ENCODE results near the gene PBX3.

Gene PBX3

GRCh38 chr9:125969868-125970267, 222.7 kb downstream of the PBX3 start:
- Histone ChIP-seq H2AK5ac (ENCODE audit: low read length) (no peak overlapping the region), H4K5ac (ENCODE audit: low read length) (no peak overlapping the region), H3K4ac (ENCODE audit: low read depth, low read length) (no peak overlapping the region), H3K27ac (ENCODE audit: low read depth, low read length) (no peak overlapping the region), H2BK5ac (ENCODE audit: low read length) (no peak overlapping the region), H4K8ac (ENCODE audit: low read depth, low read length) (no peak overlapping the region), H3K18ac (ENCODE audit: low read length) (no peak overlapping the region), H3K23ac (ENCODE audit: low read length) (no peak overlapping the region), H3K4me1 (ENCODE audit: control insufficient read depth, low read depth, low read length) (no peaks in the 10 kb centered on the region), H2BK15ac (replicated peaks; ENCODE audit: low read depth) (no peak overlapping the region), H3K36me3 (ENCODE audit: control insufficient read depth, insufficient read depth, low read length) (no peaks in the 10 kb centered on the region), H3K79me2 (ENCODE audit: control insufficient read depth, insufficient read depth, low read length) (no peaks in the 10 kb centered on the region), H2BK120ac (ENCODE audit: low read depth, low read length) (no peak overlapping the region), H3K4me2 (ENCODE audit: low read length) (no peak overlapping the region), H3K9ac (ENCODE audit: low read length) (no peak overlapping the region), H3K4me3 (ENCODE audit: low read length) (no peak overlapping the region), H3K27me3 (ENCODE audit: insufficient read depth, low read length, poor library complexity) (no peaks in the 10 kb centered on the region), H3K79me1 (ENCODE audit: low read length) (no peaks in the 10 kb centered on the region), H3K56ac (ENCODE audit: low read length) (no peak overlapping the region)
- no CpG with 5 or more reads among the region's 5 CpGs for WGBS (ENCODE audit: extremely low coverage, insufficient coverage, low lambda C conversion rate)
- no peak for DNase-seq

DNA sequence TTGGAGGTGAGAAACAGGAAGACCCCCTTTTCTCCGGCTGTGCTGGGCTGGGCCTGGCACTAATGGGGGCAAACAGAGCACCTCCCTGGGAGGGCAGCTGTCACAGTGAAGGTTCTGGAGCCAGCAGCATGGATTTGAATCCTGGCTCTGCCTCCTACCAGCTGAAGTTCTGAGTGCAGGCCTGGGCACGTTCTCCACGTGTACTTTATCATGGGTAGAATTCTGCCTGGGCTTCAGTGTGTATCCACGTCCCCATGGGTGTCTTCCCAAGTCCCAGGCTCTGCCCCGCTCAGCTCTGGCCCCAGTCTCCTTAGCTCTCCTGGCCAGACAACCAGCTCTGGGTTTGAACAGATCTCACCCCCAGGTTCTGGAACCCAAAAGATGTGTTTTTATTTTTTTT, 223.2 kb downstream of the PBX3 start:
- Histone ChIP-seq H3K4me1 (ENCODE audit: control insufficient read depth, low read depth, low read length) (no peaks in the 10 kb centered on the region), H2BK120ac (ENCODE audit: low read depth, low read length) (no peak overlapping the region), H3K9ac (ENCODE audit: low read length) (no peak overlapping the region), H3K23ac (ENCODE audit: low read length) (no peak overlapping the region), H3K36me3 (ENCODE audit: control insufficient read depth, insufficient read depth, low read length) (no peaks in the 10 kb centered on the region), H3K27ac (ENCODE audit: low read depth, low read length) (no peak overlapping the region), H4K5ac (ENCODE audit: low read length) (no peak overlapping the region), H3K79me1 (ENCODE audit: low read length) (no peaks in the 10 kb centered on the region), H3K4ac (ENCODE audit: low read depth, low read length) (no peak overlapping the region), H3K4me3 (ENCODE audit: low read length) (no peak overlapping the region), H3K79me2 (ENCODE audit: control insufficient read depth, insufficient read depth, low read length) (no peaks in the 10 kb centered on the region), H2BK5ac (ENCODE audit: low read length) (no peak overlapping the region), H3K4me2 (ENCODE audit: low read length) (no peak overlapping the region), H2AK5ac (ENCODE audit: low read length) (no peak overlapping the region), H3K18ac (ENCODE audit: low read length) (no peak overlapping the region), H2BK15ac (replicated peaks; ENCODE audit: low read depth) (no peak overlapping the region), H3K27me3 (ENCODE audit: insufficient read depth, low read length, poor library complexity) (no peaks in the 10 kb centered on the region), H3K56ac (ENCODE audit: low read length) (no peak overlapping the region), H4K8ac (ENCODE audit: low read depth, low read length) (no peak overlapping the region)
- DNase-seq = no peak
- WGBS (ENCODE audit: extremely low coverage, insufficient coverage, low lambda C conversion rate) = no CpG with 5 or more reads among the region's 5 CpGs

DNA sequence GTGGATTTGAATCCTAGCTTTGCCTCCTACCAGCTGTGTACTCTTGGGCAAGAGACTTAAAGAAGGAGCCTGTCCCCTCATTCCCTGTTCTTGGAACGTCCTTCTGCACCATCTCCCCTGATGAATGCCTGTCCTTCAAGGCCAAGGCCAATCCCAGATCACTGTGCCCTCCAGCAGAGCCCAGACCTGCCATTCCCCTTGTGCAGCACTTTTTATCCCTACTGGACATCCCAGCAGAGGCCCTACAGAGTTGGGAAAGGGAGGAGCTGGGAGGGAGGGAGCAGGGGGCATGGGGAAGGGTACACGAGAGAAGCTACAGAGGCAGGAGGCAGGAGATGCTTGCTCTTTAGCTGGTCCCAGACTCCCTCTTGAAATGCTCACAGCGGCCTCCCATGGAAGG, 223.9 kb downstream of the PBX3 start:
- no CpG with 5 or more reads among the region's 3 CpGs for WGBS (ENCODE audit: extremely low coverage, insufficient coverage, low lambda C conversion rate)

GRCh38 chr9:125972012-125972729, 225.0 kb downstream of the PBX3 start:
- no CpG with 5 or more reads among the region's 12 CpGs for whole genome bisulfite sequencing (ENCODE audit: extremely low coverage, insufficient coverage, low lambda C conversion rate)
- Histone ChIP-seq H3K79me2 (ENCODE audit: control insufficient read depth, insufficient read depth, low read length) (no peaks in the 10 kb centered on the region), H3K18ac (ENCODE audit: low read length) (no peak overlapping the region), H3K4ac (ENCODE audit: low read depth, low read length) (no peak overlapping the region), H3K27ac (ENCODE audit: low read depth, low read length) (no peak overlapping the region), H3K4me3 (ENCODE audit: low read length) (no peak overlapping the region), H4K8ac (ENCODE audit: low read depth, low read length) (no peak overlapping the region), H3K79me1 (ENCODE audit: low read length) (no peaks in the 10 kb centered on the region), H2BK120ac (ENCODE audit: low read depth, low read length) (no peak overlapping the region), H3K4me2 (ENCODE audit: low read length) (no peak overlapping the region), H2AK5ac (ENCODE audit: low read length) (no peak overlapping the region), H4K5ac (ENCODE audit: low read length) (no peak overlapping the region), H3K4me1 (ENCODE audit: control insufficient read depth, low read depth, low read length) (no peaks in the 10 kb centered on the region), H3K36me3 (ENCODE audit: control insufficient read depth, insufficient read depth, low read length) (no peaks in the 10 kb centered on the region), H3K23ac (ENCODE audit: low read length) (no peak overlapping the region), H3K9ac (ENCODE audit: low read length) (no peak overlapping the region), H3K27me3 (ENCODE audit: insufficient read depth, low read length, poor library complexity) (no peaks in the 10 kb centered on the region), H3K56ac (ENCODE audit: low read length) (no peak overlapping the region), H2BK15ac (replicated peaks; ENCODE audit: low read depth) (no peak overlapping the region), H2BK5ac (ENCODE audit: low read length) (no peak overlapping the region)
- DNase-seq = peak; percentile 12

More for the DNA sequence above, 223.9 kb downstream of the PBX3 start:
- Histone ChIP-seq H2BK120ac (ENCODE audit: low read depth, low read length) (no peak overlapping the region), H3K4me3 (ENCODE audit: low read length) (no peak overlapping the region), H2AK5ac (ENCODE audit: low read length) (no peak overlapping the region), H3K18ac (ENCODE audit: low read length) (no peak overlapping the region), H3K4me1 (ENCODE audit: control insufficient read depth, low read depth, low read length) (no peaks in the 10 kb centered on the region), H2BK15ac (replicated peaks; ENCODE audit: low read depth) (no peak overlapping the region), H2BK5ac (ENCODE audit: low read length) (no peak overlapping the region), H3K4ac (ENCODE audit: low read depth, low read length) (no peak overlapping the region), H3K27ac (ENCODE audit: low read depth, low read length) (no peak overlapping the region), H3K27me3 (ENCODE audit: insufficient read depth, low read length, poor library complexity) (no peaks in the 10 kb centered on the region), H3K9ac (ENCODE audit: low read length) (no peak overlapping the region), H3K56ac (ENCODE audit: low read length) (no peak overlapping the region), H3K79me2 (ENCODE audit: control insufficient read depth, insufficient read depth, low read length) (no peaks in the 10 kb centered on the region), H3K36me3 (ENCODE audit: control insufficient read depth, insufficient read depth, low read length) (no peaks in the 10 kb centered on the region), H4K8ac (ENCODE audit: low read depth, low read length) (no peak overlapping the region), H3K23ac (ENCODE audit: low read length) (no peak overlapping the region), H4K5ac (ENCODE audit: low read length) (no peak overlapping the region), H3K4me2 (ENCODE audit: low read length) (no peak overlapping the region), H3K79me1 (ENCODE audit: low read length) (no peaks in the 10 kb centered on the region)
- DNase-seq = peak; percentile 19

DNA sequence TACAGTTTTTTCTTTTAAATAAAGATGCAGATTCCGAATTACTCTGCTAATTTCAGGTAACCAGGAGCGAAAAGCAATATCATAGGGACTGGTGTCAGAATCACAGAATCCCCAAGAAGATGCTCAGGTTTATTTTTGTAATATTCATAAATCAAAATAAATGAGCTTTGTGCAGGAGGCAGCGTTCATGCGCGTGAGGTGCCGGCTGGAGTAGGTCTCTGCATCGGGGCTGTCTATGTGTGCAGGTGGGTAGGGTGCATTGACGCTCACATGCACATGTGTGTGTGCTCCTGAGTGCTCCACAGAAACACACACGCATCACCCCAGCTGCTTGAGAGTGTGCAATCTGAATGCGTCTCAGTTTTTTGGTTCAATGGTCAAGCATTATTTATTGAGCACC, 226.4 kb downstream of the PBX3 start:
- WGBS (ENCODE audit: extremely low coverage, insufficient coverage, low lambda C conversion rate) = no CpG with 5 or more reads among the region's 10 CpGs
- H3K27ac ChIP-seq (ENCODE audit: low read depth, low read length) = no peak overlapping the region

DNA sequence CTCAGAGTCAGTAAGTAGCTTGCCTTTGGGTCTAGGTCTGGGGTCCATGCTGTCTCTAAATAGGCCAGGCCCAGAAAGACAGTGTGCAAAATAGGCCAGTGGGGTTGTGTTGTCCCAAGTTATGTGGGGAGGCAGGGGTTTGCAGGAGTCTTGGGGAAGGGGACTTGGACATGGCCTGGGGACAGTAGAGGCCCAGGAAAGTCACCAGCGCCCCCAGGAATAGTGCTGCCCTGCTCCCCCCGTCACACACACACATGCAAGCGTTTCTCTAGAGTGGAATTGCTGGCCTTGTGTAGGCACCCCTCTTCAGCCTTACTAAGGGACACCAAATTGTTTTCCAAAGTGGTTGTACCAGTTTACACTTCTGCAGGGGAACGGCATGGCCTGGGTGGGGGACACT, 227.5 kb downstream of the PBX3 start:
- H3K23ac ChIP-seq (ENCODE audit: low read length) = no peak overlapping the region
- no peak overlapping the region for H2BK120ac ChIP-seq (ENCODE audit: low read depth, low read length)
- WGBS (ENCODE audit: extremely low coverage, insufficient coverage, low lambda C conversion rate) = no CpG with 5 or more reads among the region's 4 CpGs
- no peak overlapping the region for H3K9ac ChIP-seq (ENCODE audit: low read length)
- H3K79me2 ChIP-seq (ENCODE audit: control insufficient read depth, insufficient read depth, low read length) = no peaks in the 10 kb centered on the region
- no peaks in the 10 kb centered on the region for H3K4me1 ChIP-seq (ENCODE audit: control insufficient read depth, low read depth, low read length)
- no peak overlapping the region for H3K18ac ChIP-seq (ENCODE audit: low read length)
- H3K4ac ChIP-seq (ENCODE audit: low read depth, low read length) = no peak overlapping the region
- H3K4me3 ChIP-seq (ENCODE audit: low read length) = no peak overlapping the region
- H2BK5ac ChIP-seq (ENCODE audit: low read length) = no peak overlapping the region
- H2AK5ac ChIP-seq (ENCODE audit: low read length) = no peak overlapping the region
- no peaks in the 10 kb centered on the region for H3K79me1 ChIP-seq (ENCODE audit: low read length)
- no peak overlapping the region for H3K27ac ChIP-seq (ENCODE audit: low read depth, low read length)
- H3K27me3 ChIP-seq (ENCODE audit: insufficient read depth, low read length, poor library complexity) = no peaks in the 10 kb centered on the region
- H3K4me2 ChIP-seq (ENCODE audit: low read length) = no peak overlapping the region
- H2BK15ac ChIP-seq (replicated peaks; ENCODE audit: low read depth) = no peak overlapping the region
- no peak overlapping the region for H4K5ac ChIP-seq (ENCODE audit: low read length)
- DNase-seq = no peak
- H3K36me3 ChIP-seq (ENCODE audit: control insufficient read depth, insufficient read depth, low read length) = no peaks in the 10 kb centered on the region
- H3K56ac ChIP-seq (ENCODE audit: low read length) = no peak overlapping the region
- no peak overlapping the region for H4K8ac ChIP-seq (ENCODE audit: low read depth, low read length)

More for the DNA sequence above, 226.4 kb downstream of the PBX3 start:
- no peak overlapping the region for H2BK120ac ChIP-seq (ENCODE audit: low read depth, low read length)
- H2BK5ac ChIP-seq (ENCODE audit: low read length) = no peak overlapping the region
- no peak overlapping the region for H3K4me2 ChIP-seq (ENCODE audit: low read length)
- H3K23ac ChIP-seq (ENCODE audit: low read length) = no peak overlapping the region
- no peaks in the 10 kb centered on the region for H3K36me3 ChIP-seq (ENCODE audit: control insufficient read depth, insufficient read depth, low read length)
- no peak overlapping the region for H4K5ac ChIP-seq (ENCODE audit: low read length)
- no peak overlapping the region for H3K18ac ChIP-seq (ENCODE audit: low read length)
- H3K4me3 ChIP-seq (ENCODE audit: low read length) = no peak overlapping the region
- no peaks in the 10 kb centered on the region for H3K27me3 ChIP-seq (ENCODE audit: insufficient read depth, low read length, poor library complexity)
- H4K8ac ChIP-seq (ENCODE audit: low read depth, low read length) = no peak overlapping the region
- DNase-seq = no peak
- no peaks in the 10 kb centered on the region for H3K4me1 ChIP-seq (ENCODE audit: control insufficient read depth, low read depth, low read length)
- no peak overlapping the region for H3K56ac ChIP-seq (ENCODE audit: low read length)
- H2AK5ac ChIP-seq (ENCODE audit: low read length) = no peak overlapping the region
- H3K79me2 ChIP-seq (ENCODE audit: control insufficient read depth, insufficient read depth, low read length) = no peaks in the 10 kb centered on the region
- no peak overlapping the region for H3K9ac ChIP-seq (ENCODE audit: low read length)
- no peaks in the 10 kb centered on the region for H3K79me1 ChIP-seq (ENCODE audit: low read length)
- H3K4ac ChIP-seq (ENCODE audit: low read depth, low read length) = no peak overlapping the region
- H2BK15ac ChIP-seq (replicated peaks; ENCODE audit: low read depth) = no peak overlapping the region
